Smooth muscle cell (in vitro differentiated cells): Measurements from ENCODE around the gene ABCA3. TPM values are rescaled to one million over a fixed set of nuclear protein-coding genes. Genes with fewer than 3 reads are reported as not detected.

Experiments used
- DNase-seq: peaks from one replicate; lab custom pipeline; 2025; ENCODE audit not compliant: unreplicated experiment; lab: John Stamatoyannopoulos, UW
- H2AFZ ChIP-seq: fragments of 200-600 bp; sonication (generic); 2 replicates; pipeline ENCODE4 v1.6.0; 2016; ENCODE audit warnings: antibody characterized with exemption, low read depth, mild to moderate bottlenecking
- H3F3A ChIP-seq: fragments of 200-600 bp; sonication (generic); 2 replicates; pipeline ENCODE4 v1.6.0; 2017; ENCODE audit warnings: antibody characterized with exemption, low read depth
- H3K27ac ChIP-seq: fragments of 200-600 bp; sonication (generic); 2 replicates; pipeline ENCODE4 v1.5.1; 2016; ENCODE audit warnings: low read depth, mild to moderate bottlenecking
- H3K27me3 ChIP-seq: fragments of 200-600 bp; sonication (generic); 2 replicates; pipeline ENCODE4 v1.6.1; 2016; ENCODE audit warnings: low read depth, mild to moderate bottlenecking
- H3K36me3 ChIP-seq: fragments of 200-600 bp; sonication (generic); 2 replicates; pipeline ENCODE4 v1.5.1; 2016; ENCODE audit warnings: low read depth
- H3K4me1 ChIP-seq: fragments of 200-600 bp; sonication (generic); 2 replicates; pipeline ENCODE4 v1.5.1; 2016; ENCODE audit warnings: low read depth
- H3K4me2 ChIP-seq: fragments of 200-600 bp; sonication (generic); 2 replicates; pipeline ENCODE4 v1.6.0; 2016; ENCODE audit warnings: mild to moderate bottlenecking
- H3K4me3 ChIP-seq: fragments of 200-600 bp; sonication (generic); 2 replicates; pipeline ENCODE4 v1.5.1; 2016; ENCODE audit warnings: mild to moderate bottlenecking
- H3K79me2 ChIP-seq: fragments of 200-600 bp; sonication (generic); 2 replicates; pipeline ENCODE4 v1.6.0; 2016; ENCODE audit warnings: low read depth, mild to moderate bottlenecking
- H3K9ac ChIP-seq: fragments of 200-600 bp; sonication (generic); 2 replicates; pipeline ENCODE4 v1.6.0; 2016; ENCODE audit warnings: low read depth
- H3K9me3 ChIP-seq: fragments of 200-600 bp; sonication (generic); replicated peaks from 2 replicates; pipeline ENCODE4 v1.5.1; 2016; ENCODE audit warnings: low read depth
- H4K20me1 ChIP-seq: fragments of 200-600 bp; sonication (generic); 2 replicates; pipeline ENCODE4 v1.6.0; 2016; ENCODE audit warnings: low read depth
- WGBS: methylation state at CpG from one replicate; pipeline ENCODE4 v1.1.7; 2016; ENCODE audit warnings: low lambda C conversion rate; 5-methylcytosine and 5-hydroxymethylcytosine counted together
- polyA plus RNA-seq: library from polyadenylated mRNA; unstranded; fragments of >200 nt; fragmentation: Nextera tagmentation; extraction: Ambion mirVana; gene quantifications from 2 replicates; pipeline ENCODE4 v1.2.1, GENCODE V29; 2016
- total RNA-seq: library from RNA; depleted of rRNA; stranded (reverse); fragments of >200 nt; gene quantifications from 2 replicates; pipeline ENCODE4 v1.2.3, GENCODE V29; 2014
- TF ChIP-seq, protein P1 (sequence below): fragments of 200-600 bp; sonication (generic); IDR thresholded peaks from 2 replicates; pipeline ENCODE4 v1.5.1; 2017; ENCODE audit warnings: borderline replicate concordance, mild to moderate bottlenecking, antibody characterized with exemption; ENCODE audit not compliant: insufficient read depth, poor library complexity, severe bottlenecking

ABCA3 gene
- total and polyA plus RNA-seq, 2 experiments from 2014 or later, result 1.4 to 2.2 TPM

DNA sequence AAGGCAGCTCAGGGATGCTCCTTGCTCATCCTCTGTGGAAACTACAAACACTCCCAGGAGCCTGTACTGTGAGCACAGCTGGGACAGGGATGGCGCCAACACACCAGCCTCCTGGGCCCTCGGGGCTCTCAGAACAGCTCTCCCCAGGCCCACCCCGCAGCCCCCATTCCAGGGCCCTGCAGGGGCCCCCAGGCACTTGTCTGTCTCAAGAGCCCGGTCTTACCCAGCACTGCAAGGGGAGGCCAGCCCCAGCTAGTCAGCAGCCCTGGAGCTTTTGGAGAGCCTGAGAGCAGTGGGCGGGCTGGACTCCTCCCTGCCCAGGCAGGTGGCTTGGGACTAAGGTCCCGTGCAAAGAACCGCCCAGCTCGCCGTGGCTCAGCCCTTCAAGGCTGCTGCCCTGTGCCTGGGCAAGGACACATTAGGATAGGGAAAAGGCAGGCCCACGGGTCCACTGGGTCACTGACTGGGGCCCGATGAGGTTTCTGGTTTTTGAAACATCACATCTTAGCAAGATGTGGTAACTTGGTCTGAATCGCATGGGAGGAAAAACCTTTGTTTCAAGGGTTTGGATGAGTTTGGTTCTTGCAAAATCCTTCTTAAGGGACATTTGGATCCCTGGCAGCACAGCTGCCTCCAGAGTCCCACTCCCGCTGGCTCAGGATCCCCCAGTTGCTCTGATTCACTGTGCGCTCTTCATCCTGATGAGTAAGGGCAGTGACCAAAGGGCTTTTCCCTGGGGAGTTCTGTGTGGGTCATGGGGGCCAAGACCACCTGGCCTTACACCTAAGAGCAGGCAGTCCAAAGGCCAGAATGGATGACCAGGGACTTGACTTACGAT lies 101.5 kb downstream of the ABCA3 start:
- Histone ChIP-seq H3K4me1 (peaks cover 17% of the 10 kb centered on the region), H2AFZ (no peak overlapping the region), H3F3A (peaks cover 7% of the 10 kb centered on the region), H3K9me3 (no peaks in the 10 kb centered on the region), H3K4me3 (no peak overlapping the region), H3K79me2 (no peaks in the 10 kb centered on the region), H3K36me3 (no peaks in the 10 kb centered on the region), H3K4me2 (no peak overlapping the region), H3K9ac (no peak overlapping the region), H3K27ac (no peak overlapping the region), H4K20me1 (peaks cover 32% of the 10 kb centered on the region), H3K27me3 (peaks cover 23% of the 10 kb centered on the region)
- WGBS, result 72% methylated on average over 15 of the region's 15 CpGs
- no peak for DNase-seq
- TF ChIP-seq, protein P1, sequence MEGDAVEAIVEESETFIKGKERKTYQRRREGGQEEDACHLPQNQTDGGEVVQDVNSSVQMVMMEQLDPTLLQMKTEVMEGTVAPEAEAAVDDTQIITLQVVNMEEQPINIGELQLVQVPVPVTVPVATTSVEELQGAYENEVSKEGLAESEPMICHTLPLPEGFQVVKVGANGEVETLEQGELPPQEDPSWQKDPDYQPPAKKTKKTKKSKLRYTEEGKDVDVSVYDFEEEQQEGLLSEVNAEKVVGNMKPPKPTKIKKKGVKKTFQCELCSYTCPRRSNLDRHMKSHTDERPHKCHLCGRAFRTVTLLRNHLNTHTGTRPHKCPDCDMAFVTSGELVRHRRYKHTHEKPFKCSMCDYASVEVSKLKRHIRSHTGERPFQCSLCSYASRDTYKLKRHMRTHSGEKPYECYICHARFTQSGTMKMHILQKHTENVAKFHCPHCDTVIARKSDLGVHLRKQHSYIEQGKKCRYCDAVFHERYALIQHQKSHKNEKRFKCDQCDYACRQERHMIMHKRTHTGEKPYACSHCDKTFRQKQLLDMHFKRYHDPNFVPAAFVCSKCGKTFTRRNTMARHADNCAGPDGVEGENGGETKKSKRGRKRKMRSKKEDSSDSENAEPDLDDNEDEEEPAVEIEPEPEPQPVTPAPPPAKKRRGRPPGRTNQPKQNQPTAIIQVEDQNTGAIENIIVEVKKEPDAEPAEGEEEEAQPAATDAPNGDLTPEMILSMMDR, result no peak

DNA sequence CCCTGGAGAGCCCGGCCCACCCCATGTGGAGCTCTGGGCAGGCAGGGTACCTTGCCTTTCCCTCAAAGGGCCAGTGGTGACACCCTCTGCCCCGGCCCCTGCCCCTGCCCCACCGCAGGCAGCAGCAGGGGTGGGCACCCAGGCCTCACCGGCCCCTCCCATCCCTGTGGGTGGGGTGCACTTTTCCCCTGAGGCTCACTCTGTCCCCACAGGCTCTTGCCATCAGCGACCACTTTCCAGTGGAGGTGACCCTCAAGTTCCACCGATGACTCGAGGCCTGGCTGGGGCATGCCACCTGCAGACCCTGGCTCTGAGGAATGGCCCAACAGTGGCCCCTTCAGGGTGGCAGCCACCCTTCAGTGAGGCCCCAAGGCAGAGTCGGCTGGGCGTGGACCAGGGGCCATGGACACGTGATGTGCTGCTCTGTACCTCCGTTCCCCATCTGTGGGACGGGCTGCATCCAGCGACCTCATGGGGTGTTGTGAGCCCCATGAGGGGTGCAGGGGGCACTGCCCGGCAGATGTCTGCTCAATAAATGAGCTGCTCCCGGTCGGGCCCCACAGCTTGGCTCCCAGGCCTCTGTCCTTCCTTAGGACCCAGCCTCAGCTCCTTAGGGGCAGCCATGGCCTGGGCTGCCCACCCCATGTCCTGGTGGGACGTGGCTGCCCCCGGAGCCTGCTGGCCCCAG lies 102.2 kb downstream of the ABCA3 start:
- no peaks in the 10 kb centered on the region for H3K36me3 ChIP-seq
- H3K4me1 ChIP-seq, result peaks cover 17% of the 10 kb centered on the region
- H4K20me1 ChIP-seq, result peaks cover 38% of the 10 kb centered on the region
- no peak for DNase-seq
- no peak overlapping the region for H3K9ac ChIP-seq
- 71% methylated on average over 18 of the region's 18 CpGs for WGBS
- TF ChIP-seq, protein P1, result no peak
- no peaks in the 10 kb centered on the region for H3K79me2 ChIP-seq
- no peak overlapping the region for H3K4me3 ChIP-seq
- H3F3A ChIP-seq, result peaks cover 7% of the 10 kb centered on the region
- peaks cover 23% of the 10 kb centered on the region for H3K27me3 ChIP-seq
- H3K27ac ChIP-seq, result no peak overlapping the region
- no peak overlapping the region for H3K4me2 ChIP-seq
- H2AFZ ChIP-seq, result no peak overlapping the region
- H3K9me3 ChIP-seq, result no peaks in the 10 kb centered on the region

DNA sequence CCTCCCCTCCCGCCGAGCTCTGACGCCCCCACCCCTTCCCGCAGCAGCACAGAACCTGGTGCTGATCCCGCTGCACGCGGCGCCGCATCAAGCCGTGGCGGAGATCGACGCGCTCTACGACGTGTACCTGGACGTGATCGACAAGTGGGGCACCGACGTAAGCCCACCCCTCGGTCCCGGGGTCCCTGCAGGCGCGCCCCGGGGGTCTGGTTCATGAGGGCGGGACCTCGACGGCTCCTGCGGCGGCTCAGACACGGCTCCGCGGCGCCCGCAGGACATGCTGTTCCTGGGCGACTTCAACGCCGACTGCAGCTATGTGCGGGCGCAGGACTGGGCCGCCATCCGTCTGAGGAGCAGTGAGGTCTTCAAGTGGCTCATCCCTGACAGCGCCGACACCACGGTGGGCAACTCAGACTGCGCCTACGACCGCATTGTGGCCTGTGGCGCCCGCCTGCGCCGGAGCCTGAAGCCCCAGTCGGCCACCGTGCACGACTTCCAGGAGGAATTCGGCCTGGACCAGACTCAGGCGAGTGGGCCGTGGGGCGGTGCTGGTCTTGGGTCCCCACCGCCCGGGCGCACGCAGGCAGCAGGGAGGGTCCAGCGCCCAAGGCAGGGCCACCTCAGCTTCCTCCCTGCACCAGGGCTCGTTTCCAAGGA lies 102.9 kb downstream of the ABCA3 start:
- Histone ChIP-seq H3K4me3 (peak overlapping the region; percentile 42), H3F3A (peaks cover 7% of the 10 kb centered on the region), H3K79me2 (no peaks in the 10 kb centered on the region), H3K9ac (no peak overlapping the region), H3K36me3 (no peaks in the 10 kb centered on the region), H3K4me2 (peak overlapping the region; percentile 93), H3K27ac (no peak overlapping the region), H2AFZ (no peak overlapping the region), H3K27me3 (peaks cover 23% of the 10 kb centered on the region), H4K20me1 (peaks cover 38% of the 10 kb centered on the region), H3K9me3 (no peaks in the 10 kb centered on the region), H3K4me1 (peaks cover 17% of the 10 kb centered on the region)
- no peak for DNase-seq
- WGBS, result 23% methylated on average over 63 of the region's 65 CpGs
- TF ChIP-seq, protein P1, result no peak
